Osteoblast (primary cell): ENCODE results near the gene PITX3. TPM values are rescaled to one million over a fixed set of nuclear protein-coding genes. Genes with fewer than 3 reads are reported as not detected.
A peak's percentile ranks its signal among the peaks of the same experiment; 100 is the strongest.

Experiments
- DNase-seq: peaks from one replicate; pipeline ENCODE4 v3.0.0; 2011; ENCODE audit warnings: low spot score, mixed read lengths; ENCODE audit not compliant: insufficient read length; ENCODE audit errors: missing footprints
- H2AFZ ChIP-seq: 2 replicates; pipeline ENCODE4 v1.6.0; 2011; ENCODE audit warnings: mild to moderate bottlenecking, low read length
- H3K27ac ChIP-seq: 2 replicates; pipeline ENCODE4 v1.5.1; 2011; ENCODE audit warnings: mild to moderate bottlenecking, low read depth, low read length, moderate library complexity
- H3K27me3 ChIP-seq: 2 replicates; pipeline ENCODE4 v1.6.0; 2012; ENCODE audit warnings: mild to moderate bottlenecking, control low read depth, inconsistent platforms, low read length, moderate library complexity; ENCODE audit not compliant: insufficient read depth
- H3K36me3 ChIP-seq: 2 replicates; pipeline ENCODE4 v1.5.1; 2011; ENCODE audit warnings: mild to moderate bottlenecking, low read length, control low read depth, moderate library complexity; ENCODE audit not compliant: insufficient read depth
- H3K4me1 ChIP-seq: 2 replicates; pipeline ENCODE4 v1.5.1; 2011; ENCODE audit warnings: mild to moderate bottlenecking, low read length, control low read depth, moderate library complexity; ENCODE audit not compliant: insufficient read depth
- H3K4me2 ChIP-seq: 2 replicates; pipeline ENCODE4 v1.6.0; 2011; ENCODE audit warnings: mild to moderate bottlenecking, low read length; ENCODE audit not compliant: insufficient read depth
- H3K4me3 ChIP-seq: fragments of 200-600 bp; sonication (generic); 3 replicates; pipeline ENCODE4 v1.5.1; 2012; ENCODE audit warnings: mild to moderate bottlenecking, low read length, inconsistent platforms; ENCODE audit not compliant: insufficient read depth
- H3K79me2 ChIP-seq: 2 replicates; pipeline ENCODE4 v1.6.0; 2012; ENCODE audit warnings: mild to moderate bottlenecking, low read length, control low read depth, inconsistent platforms; ENCODE audit not compliant: insufficient read depth
- H3K9me3 ChIP-seq: 2 replicates; pipeline ENCODE4 v1.5.1; 2011; ENCODE audit warnings: low read depth, low read length, control low read depth
- H4K20me1 ChIP-seq: 2 replicates; pipeline ENCODE4 v1.6.0; 2012; ENCODE audit warnings: mild to moderate bottlenecking, low read length, control low read depth; ENCODE audit not compliant: insufficient read depth
- total RNA-seq: library from RNA; depleted of rRNA; stranded (reverse); fragments of >200 nt; gene quantifications from 2 replicates; pipeline ENCODE4 v1.2.3, GENCODE V29; 2012
- TF ChIP-seq, protein P1 (sequence below): IDR thresholded peaks from 2 replicates; pipeline ENCODE4 v1.5.1; 2011; ENCODE audit warnings: mild to moderate bottlenecking, low read depth, low read length, moderate library complexity; ENCODE audit errors: extremely low read depth

PITX3 gene
- under 0.01 TPM in 1 of 2 replicates, not detected in the other for total RNA-seq

DNA sequence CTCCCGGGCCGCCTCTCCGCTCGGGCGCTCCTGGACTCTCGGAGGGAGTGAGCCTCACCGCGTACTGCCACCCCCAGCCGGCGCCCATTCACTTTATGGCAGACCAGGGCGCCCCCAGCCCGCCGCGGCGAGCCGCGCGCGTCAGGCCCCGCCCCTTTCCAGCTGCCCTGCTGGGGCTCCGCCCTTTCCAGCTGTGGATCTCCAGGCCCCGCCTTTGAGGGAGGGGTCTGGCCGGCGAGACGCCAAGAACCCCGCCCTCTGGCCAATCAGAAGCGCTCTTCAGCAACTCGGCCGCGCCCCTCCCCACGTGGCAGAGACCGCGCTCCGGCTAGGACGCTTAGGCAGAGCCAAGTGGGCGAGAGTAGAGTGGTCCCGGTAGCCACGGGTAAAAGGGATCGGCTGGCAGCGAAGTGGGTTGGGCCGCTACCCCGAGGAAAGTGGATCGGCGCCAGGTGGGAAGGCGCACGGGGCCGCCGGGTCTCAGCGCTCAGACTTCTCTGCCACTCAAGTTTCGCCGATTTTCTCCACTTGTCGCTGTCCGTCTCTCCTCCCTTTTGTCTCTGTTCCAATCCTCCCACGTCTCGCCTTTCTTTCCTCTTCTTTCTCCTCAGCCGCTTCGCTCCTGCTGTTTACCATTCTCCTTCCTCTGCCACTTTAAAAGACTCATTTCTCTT, at the start of gene PITX3:
Gene PITX3 (minus strand): TSS at position 69 of the 674 bp plus-strand sequence. CDS start 9,432 bp downstream, outside the sequence.
- H2AFZ ChIP-seq = peak within 1 kb of the TSS; percentile 92
- peaks cover 9% of the 10 kb centered on the region for H4K20me1 ChIP-seq
- peak within 1 kb of the TSS; percentile 31 for H3K27ac ChIP-seq
- TF ChIP-seq, protein P1, sequence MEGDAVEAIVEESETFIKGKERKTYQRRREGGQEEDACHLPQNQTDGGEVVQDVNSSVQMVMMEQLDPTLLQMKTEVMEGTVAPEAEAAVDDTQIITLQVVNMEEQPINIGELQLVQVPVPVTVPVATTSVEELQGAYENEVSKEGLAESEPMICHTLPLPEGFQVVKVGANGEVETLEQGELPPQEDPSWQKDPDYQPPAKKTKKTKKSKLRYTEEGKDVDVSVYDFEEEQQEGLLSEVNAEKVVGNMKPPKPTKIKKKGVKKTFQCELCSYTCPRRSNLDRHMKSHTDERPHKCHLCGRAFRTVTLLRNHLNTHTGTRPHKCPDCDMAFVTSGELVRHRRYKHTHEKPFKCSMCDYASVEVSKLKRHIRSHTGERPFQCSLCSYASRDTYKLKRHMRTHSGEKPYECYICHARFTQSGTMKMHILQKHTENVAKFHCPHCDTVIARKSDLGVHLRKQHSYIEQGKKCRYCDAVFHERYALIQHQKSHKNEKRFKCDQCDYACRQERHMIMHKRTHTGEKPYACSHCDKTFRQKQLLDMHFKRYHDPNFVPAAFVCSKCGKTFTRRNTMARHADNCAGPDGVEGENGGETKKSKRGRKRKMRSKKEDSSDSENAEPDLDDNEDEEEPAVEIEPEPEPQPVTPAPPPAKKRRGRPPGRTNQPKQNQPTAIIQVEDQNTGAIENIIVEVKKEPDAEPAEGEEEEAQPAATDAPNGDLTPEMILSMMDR = no peak
- H3K4me1 ChIP-seq = peaks cover 33% of the 10 kb centered on the region
- no peaks in the 10 kb centered on the region for H3K9me3 ChIP-seq
- peaks cover 12% of the 10 kb centered on the region for H3K79me2 ChIP-seq
- peaks cover 7% of the 10 kb centered on the region for H3K27me3 ChIP-seq
- no peaks in the 10 kb centered on the region for H3K36me3 ChIP-seq
- H3K4me3 ChIP-seq = peak within 1 kb of the TSS; percentile 82
- DNase-seq = peak; percentile 99
- peak within 1 kb of the TSS; percentile 95 for H3K4me2 ChIP-seq

DNA sequence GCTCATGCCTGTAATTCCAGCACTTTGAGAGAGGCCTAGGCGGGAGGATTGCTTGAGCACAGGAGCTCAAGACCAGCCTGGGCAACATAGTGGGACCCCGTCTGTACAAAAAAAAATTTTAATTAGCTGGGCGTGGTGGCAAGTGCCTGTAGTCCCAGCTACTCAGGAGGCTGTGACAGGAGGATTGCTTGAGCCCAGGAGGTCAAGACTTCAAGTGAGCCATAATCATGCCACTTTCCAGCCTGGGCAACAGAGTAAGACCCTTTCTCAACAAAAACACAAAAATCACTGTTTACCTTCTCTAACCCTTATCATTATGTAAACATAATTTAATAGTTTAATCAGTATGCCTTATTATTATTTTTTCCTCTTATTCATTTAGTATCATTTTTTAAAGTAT, 48.5 kb upstream of the PITX3 start:
- Histone ChIP-seq H3K27ac (no peak overlapping the region), H3K9me3 (no peaks in the 10 kb centered on the region), H3K4me1 (no peaks in the 10 kb centered on the region), H3K27me3 (no peaks in the 10 kb centered on the region), H3K79me2 (peaks cover 80% of the 10 kb centered on the region), H3K4me2 (no peak overlapping the region), H2AFZ (no peak overlapping the region), H3K36me3 (peaks cover 3% of the 10 kb centered on the region), H4K20me1 (peaks cover 55% of the 10 kb centered on the region), H3K4me3 (no peak overlapping the region)
- DNase-seq = no peak
- TF ChIP-seq, protein P1 = no peak

GRCh38 chr10:102289356-102289755, 48.0 kb upstream of the PITX3 start:
- H3K27me3 ChIP-seq = no peaks in the 10 kb centered on the region
- H4K20me1 ChIP-seq = peaks cover 55% of the 10 kb centered on the region
- H3K4me2 ChIP-seq = no peak overlapping the region
- no peaks in the 10 kb centered on the region for H3K9me3 ChIP-seq
- TF ChIP-seq, protein P1 = no peak
- no peaks in the 10 kb centered on the region for H3K4me1 ChIP-seq
- no peak overlapping the region for H2AFZ ChIP-seq
- H3K4me3 ChIP-seq = no peak overlapping the region
- H3K79me2 ChIP-seq = peaks cover 81% of the 10 kb centered on the region
- no peak for DNase-seq
- H3K27ac ChIP-seq = no peak overlapping the region
- H3K36me3 ChIP-seq = peaks cover 3% of the 10 kb centered on the region

GRCh38 chr10:102287991-102288390, 46.7 kb upstream of the PITX3 start:
- H4K20me1 ChIP-seq = peaks cover 62% of the 10 kb centered on the region
- H3K4me3 ChIP-seq = no peak overlapping the region
- no peaks in the 10 kb centered on the region for H3K9me3 ChIP-seq
- H3K27me3 ChIP-seq = no peaks in the 10 kb centered on the region
- DNase-seq = no peak
- H3K4me2 ChIP-seq = no peak overlapping the region
- TF ChIP-seq, protein P1 = no peak
- peaks cover 90% of the 10 kb centered on the region for H3K79me2 ChIP-seq
- no peak overlapping the region for H3K27ac ChIP-seq
- H3K4me1 ChIP-seq = no peaks in the 10 kb centered on the region
- H2AFZ ChIP-seq = no peak overlapping the region
- H3K36me3 ChIP-seq = peaks cover 3% of the 10 kb centered on the region
